GM21619 (cell line): ENCODE results near the gene XXYLT1.

Experiments used
- ATAC-seq: cut with Tn5 transposase; IDR thresholded peaks from one replicate; pipeline ENCODE4 v1.9.1; 2021; ENCODE audit not compliant: unreplicated experiment

XXYLT1 gene

GRCh38 chr3:195253923-195254432 is 17.0 kb downstream of the XXYLT1 start:
- no peak for ATAC-seq

- ATAC-seq = no peak
Measured at GRCh38 chr3:195251336-195252065, 19.5 kb downstream of the XXYLT1 start.

DNA sequence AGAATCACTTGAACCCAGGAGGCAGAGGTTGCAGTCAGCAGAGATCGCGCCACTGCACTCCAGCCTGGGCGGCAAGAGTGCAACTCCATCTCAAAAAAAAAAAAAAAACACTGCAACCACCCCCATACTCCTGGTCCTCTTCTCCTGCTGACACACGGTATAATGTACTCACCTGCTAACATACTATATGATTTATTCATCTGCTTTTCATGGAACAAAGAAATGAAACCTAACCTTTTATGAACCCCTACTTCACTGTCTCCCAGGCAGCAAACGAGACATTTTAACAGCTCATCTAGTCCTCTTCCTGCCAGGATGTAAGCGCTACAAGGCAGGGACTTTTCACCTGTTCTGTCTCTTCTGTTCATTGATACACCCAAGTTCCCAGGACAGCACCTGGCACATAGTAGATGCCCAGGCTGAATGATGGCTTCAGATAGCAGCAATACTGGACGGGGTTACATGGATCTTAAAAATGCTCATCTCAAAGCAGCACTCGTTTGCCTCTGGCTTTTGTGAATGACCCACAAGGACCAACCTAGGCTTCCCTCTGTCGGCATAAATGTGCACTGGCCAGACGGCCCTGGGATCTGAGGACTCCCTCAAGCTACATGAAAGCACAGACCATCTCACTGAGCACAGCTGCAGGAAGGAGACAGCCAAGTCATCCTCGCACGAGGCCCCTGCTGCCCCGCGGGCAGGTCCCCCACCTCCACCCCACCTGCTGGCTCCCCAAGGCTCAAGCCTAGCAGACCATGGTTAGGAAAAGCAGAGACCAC is 20.3 kb downstream of the XXYLT1 start:
- no peak for ATAC-seq

GRCh38 chr3:195249858-195250464 is 21.0 kb downstream of the XXYLT1 start:
- no peak for ATAC-seq

- ATAC-seq = no peak
Measured at GRCh38 chr3:195249057-195249770, 21.7 kb downstream of the XXYLT1 start.

GRCh38 chr3:195248281-195248680 is 22.7 kb downstream of the XXYLT1 start:
- no peak for ATAC-seq

GRCh38 chr3:195247863-195248189 is 23.1 kb downstream of the XXYLT1 start:
- no peak for ATAC-seq

GRCh38 chr3:195247086-195247862 is 23.7 kb downstream of the XXYLT1 start:
- ATAC-seq = no peak

GRCh38 chr3:195246581-195246995 is 24.4 kb downstream of the XXYLT1 start:
- no peak for ATAC-seq

GRCh38 chr3:195245531-195245951 is 25.4 kb downstream of the XXYLT1 start:
- no peak for ATAC-seq

DNA sequence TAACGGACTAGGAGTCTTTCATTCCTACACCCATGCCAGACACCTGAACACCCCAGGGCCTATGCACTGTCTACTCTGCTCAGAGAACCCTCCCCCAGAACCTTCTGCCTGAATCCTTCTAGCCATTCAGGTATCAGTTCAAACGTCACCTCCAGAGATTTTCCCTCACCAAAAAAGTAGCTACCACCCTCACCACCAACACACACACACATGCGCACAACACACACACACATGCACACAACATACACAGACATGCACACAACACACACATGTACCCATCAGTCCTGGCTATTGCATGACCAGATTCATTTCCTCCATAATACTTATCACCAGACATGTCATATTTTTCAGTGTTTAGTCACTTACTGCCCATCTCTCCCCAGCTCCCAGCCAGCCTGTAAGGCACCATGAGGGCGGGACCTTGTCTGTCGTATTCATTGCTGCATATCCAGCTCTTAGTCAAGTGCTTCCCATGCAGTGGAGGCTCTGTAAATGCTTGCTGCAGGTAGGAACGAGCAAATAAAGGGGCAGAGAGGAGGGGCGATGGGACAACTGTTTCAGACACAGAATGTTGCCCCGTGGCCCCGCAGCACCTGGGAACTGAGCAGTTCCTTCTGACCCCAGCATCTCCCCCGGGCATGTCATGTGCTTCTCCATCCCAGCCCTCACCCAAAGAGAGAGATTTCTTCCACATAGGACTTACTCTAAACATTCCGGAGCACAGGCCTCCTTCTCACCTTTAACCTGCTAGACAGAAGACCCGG is 29.2 kb downstream of the XXYLT1 start:
- ATAC-seq = no peak

- ATAC-seq = no peak
Measured at GRCh38 chr3:195240939-195241338, 30.0 kb downstream of the XXYLT1 start.

DNA sequence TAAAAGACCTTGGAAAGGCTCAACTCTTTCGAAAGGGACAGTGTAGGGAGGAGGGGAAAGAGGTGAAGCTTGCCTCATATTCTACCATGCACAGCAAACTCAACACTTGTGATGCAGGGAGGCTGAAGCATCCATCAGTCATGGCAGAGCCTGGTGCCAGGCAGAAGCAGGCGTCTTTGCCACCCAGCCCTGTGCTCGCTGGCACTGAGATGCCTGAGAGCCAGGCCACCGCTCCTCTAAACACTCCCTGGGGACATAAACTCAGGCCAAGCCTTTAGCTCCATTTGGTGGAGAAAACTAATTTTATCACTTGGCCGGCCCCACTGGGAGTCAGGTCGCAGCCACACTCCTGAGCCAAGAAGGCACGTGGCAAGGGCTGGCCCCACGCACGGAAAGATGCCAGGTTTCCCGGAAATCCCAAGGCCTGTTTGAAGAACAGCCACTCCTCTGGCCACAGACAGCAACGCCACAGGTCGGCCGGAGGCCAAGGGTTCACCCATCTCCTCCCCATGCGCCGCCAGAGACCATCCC is 30.7 kb downstream of the XXYLT1 start:
- no peak for ATAC-seq

DNA sequence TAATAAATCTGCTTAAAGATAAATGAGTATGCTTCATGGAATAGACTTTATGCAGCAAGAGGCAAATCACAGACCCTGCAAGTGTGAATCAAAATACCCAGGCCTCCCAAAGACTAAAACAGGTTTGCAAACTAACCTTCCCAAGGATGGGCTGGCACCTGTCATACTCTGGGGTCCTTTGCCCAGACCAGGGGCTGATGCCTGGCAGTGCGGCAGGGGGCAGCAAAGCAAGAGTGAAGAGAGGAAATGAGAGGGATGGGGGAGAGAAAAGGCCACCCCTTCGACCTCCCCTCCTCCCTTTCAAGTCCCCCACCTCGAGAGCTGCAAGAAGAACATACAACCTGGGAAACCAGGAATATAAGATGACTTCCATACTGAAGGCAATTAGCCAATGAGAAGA is 31.8 kb downstream of the XXYLT1 start:
- ATAC-seq = no peak

DNA sequence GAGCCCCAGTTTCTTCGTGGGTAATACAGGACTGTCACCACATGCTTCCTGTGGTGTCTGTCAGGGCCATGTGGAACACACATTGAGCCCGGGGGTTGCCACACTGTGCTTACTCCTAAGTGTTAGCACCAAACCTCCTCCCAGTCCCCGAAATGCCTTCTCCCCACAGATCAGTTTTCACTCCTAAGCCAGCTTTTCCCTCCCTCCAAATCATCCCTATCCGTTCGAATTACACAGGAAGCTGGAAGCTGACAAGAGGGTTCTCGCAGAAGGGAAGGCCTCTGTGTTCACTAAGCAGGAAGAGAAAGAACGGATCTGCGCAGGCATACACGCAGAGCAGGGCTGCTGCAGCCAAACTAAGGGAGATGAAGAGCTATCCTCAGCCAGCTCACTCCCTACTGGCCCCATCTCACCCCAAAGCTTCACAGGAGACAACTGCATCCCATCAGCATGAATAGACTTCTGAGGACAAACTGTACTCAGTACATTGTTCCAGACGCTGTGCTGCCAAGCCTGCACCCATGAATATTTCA is 32.3 kb downstream of the XXYLT1 start:
- ATAC-seq = no peak

DNA sequence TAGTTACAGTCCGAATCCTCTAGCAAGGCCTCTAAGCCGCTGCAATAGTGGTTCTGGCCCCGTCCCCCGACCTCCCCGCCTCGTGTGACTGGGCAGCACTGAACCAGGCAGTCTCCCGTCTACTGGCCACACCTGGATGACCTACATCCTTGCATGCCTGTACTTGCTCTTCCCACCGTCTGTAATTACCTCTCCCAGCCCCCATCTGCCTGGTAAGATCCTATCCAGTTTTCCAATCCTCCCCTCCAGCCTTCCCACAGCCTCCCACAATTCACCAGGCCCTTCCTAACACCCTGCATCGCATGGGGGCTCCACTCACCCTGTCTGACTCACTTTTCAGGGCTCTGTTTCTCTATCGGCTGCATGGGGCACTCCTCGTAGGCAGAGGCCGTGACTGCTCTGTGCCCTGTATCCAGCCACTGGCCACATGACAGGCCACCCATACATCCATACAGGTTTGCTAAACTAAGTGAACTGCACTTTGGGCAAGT is 32.8 kb downstream of the XXYLT1 start:
- ATAC-seq = no peak

GRCh38 chr3:195236801-195237570 is 34.0 kb downstream of the XXYLT1 start:
- ATAC-seq = no peak

GRCh38 chr3:195236076-195236798 is 34.7 kb downstream of the XXYLT1 start:
- no peak for ATAC-seq
